Measurements from ENCODE around the gene GOT1.

GOT1 gene

GRCh38 chr10:99358101-99358500 lies 72.3 kb downstream of the GOT1 start:
- DNase-seq (ENCODE audit: low spot score), result no peak

GRCh38 chr10:99357691-99358090 lies 72.7 kb downstream of the GOT1 start:
- DNase-seq (ENCODE audit: low spot score), result no peak

- no peak for DNase-seq (ENCODE audit: low spot score)
These were observed 77.2 kb downstream of the GOT1 start for GRCh38 chr10:99353182-99353581.

- no peak for DNase-seq (ENCODE audit: low spot score)
These were observed 82.8 kb downstream of the GOT1 start for GRCh38 chr10:99347672-99348071.

All from AG20443 (cell line).